ENCODE data around the gene PHYHD1.

PHYHD1 gene

GRCh38 chr9:128920381-128921058 is at the start of gene PHYHD1:
Gene PHYHD1, plus strand, starts transcription at chr9:128920982. Its CDS starts 1,342 bp downstream, at chr9:128922324.
- no peak within 1 kb of the TSS for H3K4me3 Mint-ChIP-seq
- peaks cover 24% of the 10 kb centered on the region for H3K36me3 Mint-ChIP-seq
- no peaks in the 10 kb centered on the region for H3K9me3 Mint-ChIP-seq
- H3K27me3 Mint-ChIP-seq, result no peaks in the 10 kb centered on the region
- peaks cover 14% of the 10 kb centered on the region for H3K4me1 Mint-ChIP-seq
- CTCF ChIA-PET, result interaction anchor here (0.6 kb wide), 1 partner anchor 67 kb away, joined by 4 read pairs; no protein-coding TSS in a partner anchor
- H3K27ac Mint-ChIP-seq, result no peak within 1 kb of the TSS
- DNase-seq, result no peak

GRCh38 chr9:128877852-128878251 is 42.9 kb upstream of the PHYHD1 start:
- no peak for DNase-seq
- CTCF ChIA-PET, result interaction anchor here (0.6 to 4.7 kb wide), 12 partner anchors 11 to 224 kb away, joined by 3 to 23 read pairs (median 3); no protein-coding TSS in a partner anchor
- Mint-ChIP-seq H3K4me1 (peaks cover 37% of the 10 kb centered on the region), H3K9me3 (no peaks in the 10 kb centered on the region), H3K27me3 (peaks cover 4% of the 10 kb centered on the region), H3K27ac (no peak overlapping the region), H3K4me3 (no peak overlapping the region), H3K36me3 (peaks cover 10% of the 10 kb centered on the region)

- H3K27me3 Mint-ChIP-seq, result peaks cover 4% of the 10 kb centered on the region
- H3K9me3 Mint-ChIP-seq, result no peaks in the 10 kb centered on the region
- CTCF ChIA-PET, result interaction anchor here (0.7 to 1.9 kb wide), 4 partner anchors 14 to 47 kb away, joined by 3 to 8 read pairs (median 4); no protein-coding TSS in a partner anchor
- peaks cover 67% of the 10 kb centered on the region for H3K4me1 Mint-ChIP-seq
- peaks cover 47% of the 10 kb centered on the region for H3K36me3 Mint-ChIP-seq
- peak within 1 kb of the TSS; percentile 96 for H3K27ac Mint-ChIP-seq
- DNase-seq, result peak; percentile 99
- H3K4me3 Mint-ChIP-seq, result peak within 1 kb of the TSS; percentile 98
These were observed 38.7 kb upstream of the PHYHD1 start, which contains the start of the genes KYAT1 and LRRC8A for GRCh38 chr9:128881884-128882676. Gene KYAT1, minus strand, starts transcription at chr9:128881950. Its CDS starts 36,545 bp downstream, at chr9:128845405. Gene LRRC8A, plus strand, starts transcription at chr9:128882133. Its CDS starts 25,032 bp downstream, at chr9:128907165.

GRCh38 chr9:128882677-128883603 is 37.8 kb upstream of the PHYHD1 start:
- Mint-ChIP-seq H3K9me3 (no peaks in the 10 kb centered on the region), H3K36me3 (peaks cover 49% of the 10 kb centered on the region), H3K4me3 (peak overlapping the region; percentile 98), H3K4me1 (peaks cover 69% of the 10 kb centered on the region), H3K27me3 (peaks cover 4% of the 10 kb centered on the region), H3K27ac (peak overlapping the region; percentile 93)
- CTCF ChIA-PET, result interaction anchor here (0.7 to 0.9 kb wide), 2 partner anchors 46 to 986 kb away, joined by 3 read pairs; no protein-coding TSS in a partner anchor
- peak; percentile 37 for DNase-seq

GRCh38 chr9:128884164-128884563 is 36.6 kb upstream of the PHYHD1 start:
- H3K27me3 Mint-ChIP-seq, result peaks cover 4% of the 10 kb centered on the region

GRCh38 chr9:128885376-128885775 is 35.4 kb upstream of the PHYHD1 start:
- H3K36me3 Mint-ChIP-seq, result peaks cover 64% of the 10 kb centered on the region
- H3K4me3 Mint-ChIP-seq, result peak overlapping the region; percentile 98
- H3K27me3 Mint-ChIP-seq, result peaks cover 4% of the 10 kb centered on the region
- CTCF ChIA-PET, result interaction anchor here (1.1 kb wide), 1 partner anchor 13 kb away, joined by 3 read pairs; no protein-coding TSS in a partner anchor
- DNase-seq, result no peak
- H3K27ac Mint-ChIP-seq, result peak overlapping the region; percentile 83
- H3K9me3 Mint-ChIP-seq, result no peaks in the 10 kb centered on the region
- peaks cover 74% of the 10 kb centered on the region for H3K4me1 Mint-ChIP-seq

More at GRCh38 chr9:128884164-128884563, 36.6 kb upstream of the PHYHD1 start:
- Mint-ChIP-seq H3K4me3 (peak overlapping the region; percentile 98), H3K36me3 (peaks cover 61% of the 10 kb centered on the region), H3K4me1 (peaks cover 77% of the 10 kb centered on the region), H3K27ac (peak overlapping the region; percentile 93), H3K9me3 (no peaks in the 10 kb centered on the region)
- no peak for DNase-seq
- CTCF ChIA-PET, result interaction anchor here (0.7 to 1.1 kb wide), 2 partner anchors 14 to 984 kb away, joined by 3 read pairs; no protein-coding TSS in a partner anchor

- peaks cover 75% of the 10 kb centered on the region for H3K4me1 Mint-ChIP-seq
These were observed 35.0 kb upstream of the PHYHD1 start for GRCh38 chr9:128885798-128886197.

GRCh38 chr9:128886211-128886891 is 34.4 kb upstream of the PHYHD1 start:
- H3K4me1 Mint-ChIP-seq, result peaks cover 75% of the 10 kb centered on the region
- CTCF ChIA-PET, result no interaction called here
- peaks cover 73% of the 10 kb centered on the region for H3K36me3 Mint-ChIP-seq
- no peaks in the 10 kb centered on the region for H3K9me3 Mint-ChIP-seq
- no peak for DNase-seq
- peak overlapping the region; percentile 83 for H3K27ac Mint-ChIP-seq
- H3K4me3 Mint-ChIP-seq, result no peak overlapping the region
- H3K27me3 Mint-ChIP-seq, result peaks cover 4% of the 10 kb centered on the region

More at GRCh38 chr9:128885798-128886197, 35.0 kb upstream of the PHYHD1 start:
- Mint-ChIP-seq H3K27me3 (peaks cover 4% of the 10 kb centered on the region), H3K36me3 (peaks cover 69% of the 10 kb centered on the region), H3K4me3 (no peak overlapping the region), H3K27ac (peak overlapping the region; percentile 83), H3K9me3 (no peaks in the 10 kb centered on the region)
- no peak for DNase-seq
- CTCF ChIA-PET, result no interaction called here

GRCh38 chr9:128887049-128887448 is 33.7 kb upstream of the PHYHD1 start:
- Mint-ChIP-seq H3K9me3 (no peaks in the 10 kb centered on the region), H3K27ac (peak overlapping the region; percentile 15), H3K36me3 (peaks cover 72% of the 10 kb centered on the region), H3K27me3 (peaks cover under 1% of the 10 kb centered on the region), H3K4me1 (peaks cover 79% of the 10 kb centered on the region), H3K4me3 (no peak overlapping the region)
- CTCF ChIA-PET, result no interaction called here
- DNase-seq, result no peak

GRCh38 chr9:128887914-128888350 is 32.9 kb upstream of the PHYHD1 start:
- H3K27me3 Mint-ChIP-seq, result no peaks in the 10 kb centered on the region
- CTCF ChIA-PET, result interaction anchor here (1.8 kb wide), 1 partner anchor 40 kb away, joined by 4 read pairs; no protein-coding TSS in a partner anchor
- DNase-seq, result no peak
- no peak overlapping the region for H3K4me3 Mint-ChIP-seq
- H3K27ac Mint-ChIP-seq, result no peak overlapping the region
- peaks cover 87% of the 10 kb centered on the region for H3K4me1 Mint-ChIP-seq
- H3K36me3 Mint-ChIP-seq, result peaks cover 69% of the 10 kb centered on the region
- H3K9me3 Mint-ChIP-seq, result no peaks in the 10 kb centered on the region

- H3K9me3 Mint-ChIP-seq, result no peaks in the 10 kb centered on the region
- no peaks in the 10 kb centered on the region for H3K27me3 Mint-ChIP-seq
- peaks cover 61% of the 10 kb centered on the region for H3K36me3 Mint-ChIP-seq
- CTCF ChIA-PET, result no interaction called here
- no peak overlapping the region for H3K4me3 Mint-ChIP-seq
- peak overlapping the region; percentile 72 for H3K27ac Mint-ChIP-seq
- no peak for DNase-seq
- peaks cover 82% of the 10 kb centered on the region for H3K4me1 Mint-ChIP-seq
These were observed 29.2 kb upstream of the PHYHD1 start for GRCh38 chr9:128891321-128892220.

GRCh38 chr9:128892221-128892921 is 28.4 kb upstream of the PHYHD1 start:
- no peaks in the 10 kb centered on the region for H3K9me3 Mint-ChIP-seq
- peak; percentile 46 for DNase-seq
- CTCF ChIA-PET, result no interaction called here
- H3K27ac Mint-ChIP-seq, result peak overlapping the region; percentile 72
- no peak overlapping the region for H3K4me3 Mint-ChIP-seq
- peaks cover 84% of the 10 kb centered on the region for H3K4me1 Mint-ChIP-seq
- peaks cover 62% of the 10 kb centered on the region for H3K36me3 Mint-ChIP-seq
- H3K27me3 Mint-ChIP-seq, result no peaks in the 10 kb centered on the region

Data from activated naive CD4-positive, alpha-beta T cell treated with anti-CD3 and anti-CD28 coated beads, Interleukin-2, amount 10 ng/mL, durations not matched to agents 7 days and 5 days (primary cell).